RPMI7951 (cell line): ENCODE data around the gene SEPTIN8. TPM values are rescaled to one million over a fixed set of nuclear protein-coding genes. Genes with fewer than 3 reads are reported as not detected.

Experiments used
- DNase-seq: peaks from one replicate; pipeline ENCODE4 v3.0.0-alpha.2; 2012; ENCODE audit warnings: low read depth
- total RNA-seq: library from RNA; depleted of rRNA; stranded (reverse); fragments of >200 nt; shearing (Covaris generic); gene quantifications from 2 replicates; pipeline ENCODE4 v1.2.3, GENCODE V29; 2014; rRNA removed

The SEPTIN8 gene
- total RNA-seq, 1 experiment from 2014 or later = 44.8 TPM

- DNase-seq = no peak
Measured at GRCh38 chr5:132708645-132709044, 68.4 kb downstream of the SEPTIN8 start.

DNA sequence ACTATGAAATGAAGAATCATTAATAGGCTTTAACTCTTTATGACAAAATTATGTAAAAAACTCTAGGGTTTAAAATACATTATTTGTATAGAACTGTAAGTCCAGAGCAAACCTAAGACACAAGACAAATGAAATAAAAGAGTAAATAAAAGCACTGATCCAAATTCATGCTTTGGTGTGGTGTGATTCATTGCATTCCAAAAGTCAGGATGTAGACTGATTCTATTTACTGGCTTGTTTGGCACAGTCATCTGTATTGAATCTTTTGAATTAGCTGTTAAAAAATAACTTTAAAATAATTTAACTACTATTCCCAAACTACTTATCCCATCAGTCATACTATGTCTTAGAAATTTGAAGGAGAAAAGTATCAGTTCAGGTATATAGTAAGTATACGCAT is 72.2 kb downstream of the SEPTIN8 start:
- DNase-seq = no peak

Other genes with a start within 250 kb of the SEPTIN8 start
- not detected in 2 replicates for gene IL5, start 233.7 kb downstream of the SEPTIN8 start, total RNA-seq
- gene RAD50, start 220.3 kb downstream of the SEPTIN8 start, total RNA-seq = 13.5 and 25.2 TPM in 2 replicates
- not detected in 2 replicates for gene IL13, start 119.1 kb downstream of the SEPTIN8 start, total RNA-seq
- not detected in 2 replicates for gene IL4, start 103.2 kb downstream of the SEPTIN8 start, total RNA-seq
- gene KIF3A, start 39.7 kb downstream of the SEPTIN8 start, total RNA-seq = 4.4 and 4.6 TPM in 2 replicates
- gene CCNI2, start 29.8 kb downstream of the SEPTIN8 start, total RNA-seq = 2.0 TPM in 1 of 2 replicates, not detected in the other
- gene SOWAHA, start 36.1 kb upstream of the SEPTIN8 start, total RNA-seq = not detected in 2 replicates
- 4.8 and 6.1 TPM in 2 replicates for gene SHROOM1, start 53.4 kb upstream of the SEPTIN8 start, total RNA-seq
- 0.12 and 0.39 TPM in 2 replicates for gene GDF9, start 89.2 kb upstream of the SEPTIN8 start, total RNA-seq
- 330 and 401 TPM in 2 replicates for gene UQCRQ, start 89.4 kb upstream of the SEPTIN8 start, total RNA-seq
- gene LEAP2, start 96.4 kb upstream of the SEPTIN8 start, total RNA-seq = 0.29 and 0.84 TPM in 2 replicates
- 23.8 and 27.4 TPM in 2 replicates for gene AFF4, start 186.4 kb upstream of the SEPTIN8 start, total RNA-seq
- 20.1 and 33.3 TPM in 2 replicates for gene ZCCHC10, start 249.3 kb upstream of the SEPTIN8 start, total RNA-seq